IMR-90 (cell line): ENCODE results near the gene OVOL3. TPM values are rescaled to one million over a fixed set of nuclear protein-coding genes. Genes with fewer than 3 reads are reported as not detected.

Experiments
- ATAC-seq: fragments of 200-7000 bp; cut with Tn5 transposase; 2 replicates; pipeline ENCODE4 v1.9.1; 2020; ENCODE audit warnings: low read depth, mild to moderate bottlenecking, moderate library complexity
- BruUV-seq: library from RNA; stranded (reverse); fragments of 400-500 nt; replicated peaks from 2 replicates; lab custom pipeline; 2021; lab: Mats Ljungman, UMichigan
- CTCF ChIA-PET: fragments of 300-600 bp; formaldehyde crosslinking; extraction: SDS; loops from one replicate; lab custom pipeline; 2021; ENCODE audit warnings: antibody characterized with exemption; lab: Yijun Ruan, JAX
- POLR2A ChIA-PET: fragments of 300-600 bp; sonication (Branson Sonifier 250); formaldehyde crosslinking; loops from one replicate; lab custom pipeline; 2022; ENCODE audit warnings: antibody characterized with exemption; ENCODE audit not compliant: unreplicated experiment; lab: Charles Lee
- DNase-seq: peaks from one replicate; pipeline ENCODE4 v3.0.0; 2013
- H2AFZ ChIP-seq: replicated peaks from 2 replicates; pipeline ENCODE3; 2013; ENCODE audit warnings: low read length, mild to moderate bottlenecking; ENCODE audit not compliant: poor library complexity
- H2AK5ac ChIP-seq: 2 replicates; pipeline ENCODE4 v1.6.1; 2013; ENCODE audit warnings: low read depth, low read length, inconsistent platforms
- H2AK9ac ChIP-seq: replicated peaks from 2 replicates; pipeline ENCODE3; 2013; ENCODE audit warnings: mild to moderate bottlenecking, low read depth, low read length, moderate library complexity; ENCODE audit not compliant: poor library complexity
- H2BK120ac ChIP-seq: 2 replicates; pipeline ENCODE4 v1.6.1; 2013; ENCODE audit warnings: low read depth, low read length, inconsistent platforms
- H2BK15ac ChIP-seq: 3 replicates; pipeline ENCODE4 v1.6.1; 2013; ENCODE audit warnings: low read depth, low read length, inconsistent platforms
- H2BK20ac ChIP-seq: 2 replicates; pipeline ENCODE4 v1.6.1; 2013; ENCODE audit warnings: low read depth, mild to moderate bottlenecking, inconsistent platforms, low read length, moderate library complexity
- H2BK5ac ChIP-seq: 2 replicates; pipeline ENCODE4 v1.6.1; 2013; ENCODE audit warnings: mild to moderate bottlenecking, low read depth, low read length, inconsistent platforms; ENCODE audit not compliant: poor library complexity, severe bottlenecking
- H3K14ac ChIP-seq: replicated peaks from 2 replicates; pipeline ENCODE4 v1.6.1; 2013; ENCODE audit warnings: low read depth, low read length, inconsistent platforms
- H3K18ac ChIP-seq: 2 replicates; pipeline ENCODE4 v1.6.1; 2013; ENCODE audit warnings: low read depth, low read length, control low read depth
- H3K23ac ChIP-seq: 2 replicates; pipeline ENCODE4 v1.6.1; 2013; ENCODE audit warnings: low read depth, low read length, inconsistent platforms
- H3K27ac ChIP-seq: 2 replicates; pipeline ENCODE4 v1.5.1; 2013; ENCODE audit warnings: mild to moderate bottlenecking, control low read depth, low read length; ENCODE audit not compliant: insufficient read depth
- H3K27me3 ChIP-seq: 2 replicates; pipeline ENCODE4 v1.6.1; 2013; ENCODE audit warnings: low read length; ENCODE audit not compliant: control insufficient read depth, insufficient read depth
- H3K36me3 ChIP-seq: 2 replicates; pipeline ENCODE4 v1.6.1; 2013; ENCODE audit warnings: low read length, mixed read lengths; ENCODE audit not compliant: control insufficient read depth, insufficient read depth
- H3K4ac ChIP-seq: 2 replicates; pipeline ENCODE4 v1.6.1; 2013; ENCODE audit warnings: low read depth, low read length, inconsistent platforms
- H3K4me1 ChIP-seq: 2 replicates; pipeline ENCODE4 v1.6.1; 2013; ENCODE audit warnings: low read length, mixed read lengths; ENCODE audit not compliant: control insufficient read depth, insufficient read depth
- H3K4me2 ChIP-seq: 2 replicates; pipeline ENCODE4 v1.6.1; 2013; ENCODE audit warnings: low read depth, mild to moderate bottlenecking, control low read depth, low read length, moderate library complexity
- H3K4me3 ChIP-seq: 2 replicates; pipeline ENCODE4 v1.5.1; 2013; ENCODE audit warnings: low read depth, mild to moderate bottlenecking, control low read depth, low read length, moderate library complexity; ENCODE audit not compliant: insufficient read depth
- H3K56ac ChIP-seq: 2 replicates; pipeline ENCODE4 v1.6.1; 2013; ENCODE audit warnings: low read length, inconsistent platforms; ENCODE audit not compliant: insufficient read depth; ENCODE audit errors: extremely low read depth
- H3K79me1 ChIP-seq, 2 experiments: 2 replicates each; pipeline ENCODE4 v1.6.1; 2013; ENCODE audit warnings: low read length in 2 of 2, inconsistent platforms in 1 of 2, low read depth in 1 of 2
- H3K9ac ChIP-seq: 2 replicates; pipeline ENCODE4 v1.6.1; 2013; ENCODE audit warnings: low read depth, low read length, control low read depth
- H3K9me1 ChIP-seq: 2 replicates; pipeline ENCODE4 v1.6.1; 2013; ENCODE audit warnings: low read length, inconsistent platforms; ENCODE audit not compliant: insufficient read depth
- H3K9me3 ChIP-seq: 2 replicates; pipeline ENCODE4 v1.6.1; 2013; ENCODE audit warnings: low read length; ENCODE audit not compliant: control insufficient read depth, insufficient read depth
- H4K20me1 ChIP-seq: 2 replicates; pipeline ENCODE4 v1.6.1; 2013; ENCODE audit warnings: low read length, inconsistent platforms; ENCODE audit not compliant: insufficient read depth
- H4K5ac ChIP-seq: 2 replicates; pipeline ENCODE4 v1.6.1; 2013; ENCODE audit warnings: mild to moderate bottlenecking, low read depth, low read length, control low read depth
- H4K8ac ChIP-seq, 2 experiments: 2 replicates each; pipeline ENCODE4 v1.6.1; 2013; ENCODE audit warnings: low read depth in 2 of 2, low read length in 2 of 2, control low read depth in 1 of 2, inconsistent platforms in 1 of 2
- H4K91ac ChIP-seq: 2 replicates; pipeline ENCODE4 v1.6.1; 2013; ENCODE audit warnings: low read depth, low read length, inconsistent platforms; ENCODE audit not compliant: insufficient read depth
- BHLHE40 ChIP-seq: fragments of 150-350 bp; IDR thresholded peaks from 2 replicates; pipeline ENCODE4 v1.6.1; 2016; ENCODE audit warnings: mild to moderate bottlenecking, low read depth, low read length
- CEBPB ChIP-seq: IDR thresholded peaks from 2 replicates; pipeline ENCODE4 v1.6.1; 2012; ENCODE audit warnings: low read depth, low read length, improper control_type of control experiment
- CHD1 ChIP-seq: IDR thresholded peaks from 2 replicates; pipeline ENCODE4 v1.6.1; 2012; ENCODE audit warnings: low read depth, low read length, improper control_type of control experiment
- FOS ChIP-seq: fragments of 150-350 bp; IDR thresholded peaks from 2 replicates; pipeline ENCODE4 v1.6.1; 2016; ENCODE audit warnings: low read depth, low read length
- MAFK ChIP-seq: IDR thresholded peaks from 2 replicates; pipeline ENCODE4 v1.6.1; 2012; ENCODE audit warnings: low read depth, low read length, improper control_type of control experiment
- MAZ ChIP-seq: IDR thresholded peaks from 2 replicates; pipeline ENCODE4 v1.6.1; 2012; ENCODE audit warnings: low read depth, mild to moderate bottlenecking, low read length, improper control_type of control experiment, moderate library complexity, borderline replicate concordance
- MXI1 ChIP-seq: IDR thresholded peaks from 2 replicates; pipeline ENCODE4 v1.6.1; 2012; ENCODE audit warnings: low read depth, mild to moderate bottlenecking, low read length, moderate library complexity, borderline replicate concordance
- NFE2L2 ChIP-seq: fragments of 150-350 bp; IDR thresholded peaks from 2 replicates; pipeline ENCODE4 v1.6.1; 2016; ENCODE audit warnings: low read depth, mild to moderate bottlenecking, low read length
- POLR2A ChIP-seq: IDR thresholded peaks from 2 replicates; pipeline ENCODE4 v1.6.1; 2012; ENCODE audit warnings: mild to moderate bottlenecking, low read depth, low read length
- RAD21 ChIP-seq: IDR thresholded peaks from 2 replicates; pipeline ENCODE4 v1.6.1; 2012; ENCODE audit warnings: low read length, improper control_type of control experiment
- RCOR1 ChIP-seq: IDR thresholded peaks from 2 replicates; pipeline ENCODE4 v1.6.1; 2012; ENCODE audit warnings: mild to moderate bottlenecking, low read length, improper control_type of control experiment; ENCODE audit not compliant: insufficient replicate concordance
- RFX5 ChIP-seq: IDR thresholded peaks from 2 replicates; pipeline ENCODE4 v1.8.0; 2012; ENCODE audit warnings: low read depth, mild to moderate bottlenecking, low read length, moderate library complexity
- SMC3 ChIP-seq: fragments of 150-350 bp; IDR thresholded peaks from 2 replicates; pipeline ENCODE4 v1.6.1; 2016; ENCODE audit warnings: low read depth, mild to moderate bottlenecking, antibody characterized with exemption, low read length, moderate library complexity
- WGBS, 2 experiments: methylation state at CpG; one replicate each; pipeline versions ENCODE4 v1.1.5 to v1.1.7; 2013; ENCODE audit warnings: missing lambda C conversion rate in 2 of 2; ENCODE audit not compliant: insufficient read length in 1 of 2; ENCODE audit errors: extremely low coverage in 2 of 2; 5-methylcytosine and 5-hydroxymethylcytosine counted together
- dilution Hi-C: fragments of 300-500 bp; cut with HindIII; formaldehyde crosslinking; loops from one replicate; pipeline ENCODE4 v1.14.3; 2018; ENCODE audit warnings: low sequenced_read_pairs; ENCODE audit not compliant: unreplicated experiment
- in situ Hi-C: fragments of 300-500 bp; cut with MboI; formaldehyde crosslinking; loops from 3 replicates; pipeline ENCODE4 v1.14.3; 2019; ENCODE audit warnings: low sequenced_read_pairs, inconsistent platforms, mixed read lengths
- intact Hi-C: fragments of 100-400 bp; cut with micrococcal nuclease; formaldehyde crosslinking; loops from 2 replicates; pipeline ENCODE4 v1.10.0; 2022
- polyA plus RNA-seq, 3 experiments: library from polyadenylated mRNA; depleted of rRNA; stranded (reverse); fragments of >200 nt; gene quantifications; 2 replicates each; pipeline ENCODE4 v1.2.3, GENCODE V29; 2012; ENCODE audit warnings: low replicate concordance in 1 of 3
- total RNA-seq: library from RNA; depleted of rRNA; stranded (reverse); fragments of >200 nt; gene quantifications from 2 replicates; pipeline ENCODE4 v1.2.3, GENCODE V29; 2012
- TF ChIP-seq, protein P1 (sequence below): conservative IDR thresholded peaks from 2 replicates; pipeline ENCODE4 v1.5.1; 2012; ENCODE audit warnings: mild to moderate bottlenecking, low read depth, low read length, improper control_type of control experiment
- TF ChIP-seq, protein P2 (sequence below): fragments of 150-350 bp; IDR thresholded peaks from 2 replicates; pipeline ENCODE4 v1.6.1; 2016; ENCODE audit warnings: low read depth, mild to moderate bottlenecking, low read length, moderate library complexity, borderline replicate concordance
- TF ChIP-seq, protein P3 (sequence below): fragments of 150-350 bp; IDR thresholded peaks from 2 replicates; pipeline ENCODE4 v1.6.1; 2017; ENCODE audit warnings: mild to moderate bottlenecking, antibody characterized with exemption, low read length, low read depth

OVOL3 gene
- total and polyA plus RNA-seq, 2 of the 4 experiments (the other 2 are of a cell fraction) = not detected

DNA sequence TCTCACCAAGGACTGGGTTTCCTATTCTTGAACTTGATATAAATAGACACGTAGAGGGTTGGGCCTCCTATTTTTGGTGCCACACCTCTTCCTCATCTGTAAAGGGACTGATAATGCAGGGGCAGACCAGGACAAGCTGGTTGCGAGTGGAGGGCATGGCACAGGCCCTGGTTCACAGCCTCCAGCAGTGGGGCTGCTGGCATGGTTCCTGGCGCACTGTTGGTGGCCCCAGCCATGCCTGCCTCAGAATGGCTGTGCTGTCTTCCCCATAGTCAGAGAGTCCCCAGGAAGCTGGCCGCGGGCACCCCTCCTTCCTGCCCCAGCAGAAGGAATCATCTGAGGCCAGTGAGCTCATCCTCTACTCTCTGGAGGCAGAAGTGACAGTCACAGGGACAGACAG is 10.5 kb upstream of the OVOL3 start:
- Histone ChIP-seq H2AK9ac (peak overlapping the region; percentile 37), H3K27ac (no peak overlapping the region), H4K5ac (no peak overlapping the region), H3K36me3 (peaks cover 8% of the 10 kb centered on the region), H3K14ac (no peak overlapping the region), H3K79me1 (peaks cover 0 to 3% of the 10 kb centered on the region in 2 experiments; a peak in 1 of 4 replicates), H3K4me1 (no peaks in the 10 kb centered on the region), H2BK20ac (no peak overlapping the region), H3K56ac (no peak overlapping the region), H3K23ac (no peak overlapping the region), H4K20me1 (no peaks in the 10 kb centered on the region), H2BK120ac (no peak overlapping the region), H3K9ac (no peak overlapping the region), H2BK5ac (no peak overlapping the region), H4K91ac (no peak overlapping the region), H3K9me1 (no peaks in the 10 kb centered on the region), H4K8ac (no peak overlapping the region), H3K18ac (no peak overlapping the region), H2BK15ac (no peak overlapping the region), H2AFZ (no peak overlapping the region), H3K4me2 (no peak overlapping the region), H3K4me3 (no peak overlapping the region), H2AK5ac (no peak overlapping the region), H3K27me3 (no peaks in the 10 kb centered on the region), H3K9me3 (no peaks in the 10 kb centered on the region), H3K4ac (no peak overlapping the region)
- ChIA-PET POLR2A (no interaction called here), CTCF (no interaction called here)
- TF ChIP-seq, protein P1, sequence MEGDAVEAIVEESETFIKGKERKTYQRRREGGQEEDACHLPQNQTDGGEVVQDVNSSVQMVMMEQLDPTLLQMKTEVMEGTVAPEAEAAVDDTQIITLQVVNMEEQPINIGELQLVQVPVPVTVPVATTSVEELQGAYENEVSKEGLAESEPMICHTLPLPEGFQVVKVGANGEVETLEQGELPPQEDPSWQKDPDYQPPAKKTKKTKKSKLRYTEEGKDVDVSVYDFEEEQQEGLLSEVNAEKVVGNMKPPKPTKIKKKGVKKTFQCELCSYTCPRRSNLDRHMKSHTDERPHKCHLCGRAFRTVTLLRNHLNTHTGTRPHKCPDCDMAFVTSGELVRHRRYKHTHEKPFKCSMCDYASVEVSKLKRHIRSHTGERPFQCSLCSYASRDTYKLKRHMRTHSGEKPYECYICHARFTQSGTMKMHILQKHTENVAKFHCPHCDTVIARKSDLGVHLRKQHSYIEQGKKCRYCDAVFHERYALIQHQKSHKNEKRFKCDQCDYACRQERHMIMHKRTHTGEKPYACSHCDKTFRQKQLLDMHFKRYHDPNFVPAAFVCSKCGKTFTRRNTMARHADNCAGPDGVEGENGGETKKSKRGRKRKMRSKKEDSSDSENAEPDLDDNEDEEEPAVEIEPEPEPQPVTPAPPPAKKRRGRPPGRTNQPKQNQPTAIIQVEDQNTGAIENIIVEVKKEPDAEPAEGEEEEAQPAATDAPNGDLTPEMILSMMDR = no peak
- TF ChIP-seq MAFK (no peak), SMC3 (no peak), BHLHE40 (no peak), RFX5 (no peak), CEBPB (no peak), RCOR1 (no peak), RAD21 (no peak), MXI1 (no peak), NFE2L2 (no peak), POLR2A (no peak), MAZ (no peak), CHD1 (no peak), FOS (no peak)
- TF ChIP-seq, protein P2, sequence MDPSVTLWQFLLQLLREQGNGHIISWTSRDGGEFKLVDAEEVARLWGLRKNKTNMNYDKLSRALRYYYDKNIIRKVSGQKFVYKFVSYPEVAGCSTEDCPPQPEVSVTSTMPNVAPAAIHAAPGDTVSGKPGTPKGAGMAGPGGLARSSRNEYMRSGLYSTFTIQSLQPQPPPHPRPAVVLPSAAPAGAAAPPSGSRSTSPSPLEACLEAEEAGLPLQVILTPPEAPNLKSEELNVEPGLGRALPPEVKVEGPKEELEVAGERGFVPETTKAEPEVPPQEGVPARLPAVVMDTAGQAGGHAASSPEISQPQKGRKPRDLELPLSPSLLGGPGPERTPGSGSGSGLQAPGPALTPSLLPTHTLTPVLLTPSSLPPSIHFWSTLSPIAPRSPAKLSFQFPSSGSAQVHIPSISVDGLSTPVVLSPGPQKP = no peak
- TF ChIP-seq, protein P3, sequence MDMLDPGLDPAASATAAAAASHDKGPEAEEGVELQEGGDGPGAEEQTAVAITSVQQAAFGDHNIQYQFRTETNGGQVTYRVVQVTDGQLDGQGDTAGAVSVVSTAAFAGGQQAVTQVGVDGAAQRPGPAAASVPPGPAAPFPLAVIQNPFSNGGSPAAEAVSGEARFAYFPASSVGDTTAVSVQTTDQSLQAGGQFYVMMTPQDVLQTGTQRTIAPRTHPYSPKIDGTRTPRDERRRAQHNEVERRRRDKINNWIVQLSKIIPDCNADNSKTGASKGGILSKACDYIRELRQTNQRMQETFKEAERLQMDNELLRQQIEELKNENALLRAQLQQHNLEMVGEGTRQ = no peak
- no peak for DNase-seq
- dilution Hi-C loops = no loop called here
- BruUV-seq = no TSS peak
- 100% methylated on average over 1 of the region's 5 CpGs; no CpG with 5 or more reads in 1 of the 2 experiments for WGBS, 2 experiments
- intact Hi-C loops = no loop called here
- in situ Hi-C loops = no loop called here
- no peak for ATAC-seq
